Measurements from ENCODE around the gene LAMC1.
"Not testable (repeated sequence)": the region's sequence is repeated elsewhere in the genome, so short reads cannot be mapped to it uniquely, and the experiment has no call there.

The LAMC1 gene

DNA sequence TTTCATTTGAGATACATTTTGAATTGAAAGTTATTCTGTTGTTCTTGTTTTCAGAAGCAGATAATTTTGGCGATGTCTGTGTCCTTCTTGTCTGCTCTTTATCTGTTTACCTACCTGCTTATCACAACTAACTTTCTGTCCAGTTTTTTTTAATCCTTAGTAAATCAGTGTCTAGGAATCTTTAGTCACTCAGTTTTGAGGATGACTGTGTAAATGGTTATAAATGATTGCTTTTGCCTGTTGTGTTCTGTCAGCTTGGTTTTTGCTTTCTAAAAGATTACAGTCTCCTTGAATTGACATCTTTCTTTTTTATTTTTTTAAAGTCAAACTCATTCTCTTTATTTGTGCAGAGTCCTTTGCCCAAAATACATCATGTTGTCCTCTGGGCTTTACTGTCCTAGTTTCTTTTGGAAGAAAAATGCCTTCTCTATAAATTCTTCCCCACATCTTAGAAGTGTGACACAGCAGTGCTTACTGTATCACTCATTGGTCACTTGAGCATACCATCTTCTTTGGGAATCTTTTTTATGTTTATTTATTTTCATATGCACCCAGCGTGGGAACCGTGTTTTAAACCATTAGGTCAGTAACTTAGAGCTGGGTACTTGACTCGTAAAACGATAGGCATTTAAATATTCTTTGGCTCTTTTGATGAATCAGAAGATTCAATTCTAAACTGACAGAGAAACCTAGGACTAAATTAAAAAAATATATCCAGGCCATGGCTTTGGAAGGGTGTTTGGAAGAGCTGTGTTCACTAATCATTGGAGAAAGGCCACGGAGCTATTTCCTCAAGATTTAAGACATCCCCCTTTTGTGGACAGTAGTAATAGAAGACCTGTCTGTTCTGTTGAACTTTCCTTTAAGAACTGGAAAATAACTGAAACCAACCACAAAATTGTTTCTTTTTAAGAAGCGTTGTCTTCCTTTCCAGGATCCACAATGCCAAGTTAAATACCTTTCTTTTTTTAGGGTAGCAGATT lies 20.9 kb downstream of the LAMC1 start:
- no peak for DNase-seq

GRCh38 chr1:183044893-183045649 lies 21.9 kb downstream of the LAMC1 start:
- no peak for DNase-seq

DNA sequence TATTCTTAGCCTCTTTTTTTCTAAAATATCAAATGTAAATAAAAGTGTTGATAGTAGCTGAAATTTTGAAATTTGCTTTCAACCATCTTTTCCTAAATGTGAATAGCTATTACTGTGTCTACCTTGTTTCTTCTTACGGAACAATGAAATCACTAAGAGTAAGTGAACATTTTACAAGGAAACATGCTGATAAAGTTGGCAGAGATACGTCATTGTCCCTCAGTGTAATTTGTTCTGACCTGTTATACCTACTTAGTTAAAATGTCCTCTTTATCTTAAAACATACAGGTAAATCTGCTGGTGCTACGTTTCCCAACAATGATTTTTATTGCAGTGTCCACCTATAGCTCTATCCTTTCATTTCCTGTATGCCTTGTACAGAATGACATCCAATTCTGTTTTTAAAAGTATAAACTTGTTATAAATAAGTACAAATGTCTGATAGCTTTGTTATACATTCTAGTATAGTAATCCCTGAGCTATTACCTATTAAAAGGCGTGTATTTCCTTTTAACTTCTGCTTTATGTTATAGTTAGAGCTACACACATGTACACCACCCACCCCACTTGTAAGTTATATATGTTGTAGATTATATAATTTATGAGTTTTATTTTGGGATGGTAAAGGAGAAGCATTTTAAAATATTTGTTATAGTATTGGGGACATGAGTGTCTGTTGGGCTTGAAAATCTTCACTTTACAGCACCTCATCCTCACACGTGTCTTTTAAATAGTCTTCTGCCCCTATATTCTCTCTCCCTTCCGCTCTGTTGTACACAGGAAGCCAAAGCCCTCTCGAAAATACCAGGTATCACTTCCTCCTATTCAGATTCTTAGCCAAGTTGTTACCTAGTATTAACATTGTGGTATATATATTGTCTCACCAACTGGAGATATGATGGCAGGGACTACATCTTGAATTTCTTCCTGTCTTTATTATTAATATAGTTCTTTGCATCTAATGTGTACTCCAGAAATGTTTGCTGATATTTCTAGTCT lies 25.2 kb downstream of the LAMC1 start:
- no peak for DNase-seq

GRCh38 chr1:183051546-183051945 lies 28.3 kb downstream of the LAMC1 start:
- DNase-seq: no peak

DNA sequence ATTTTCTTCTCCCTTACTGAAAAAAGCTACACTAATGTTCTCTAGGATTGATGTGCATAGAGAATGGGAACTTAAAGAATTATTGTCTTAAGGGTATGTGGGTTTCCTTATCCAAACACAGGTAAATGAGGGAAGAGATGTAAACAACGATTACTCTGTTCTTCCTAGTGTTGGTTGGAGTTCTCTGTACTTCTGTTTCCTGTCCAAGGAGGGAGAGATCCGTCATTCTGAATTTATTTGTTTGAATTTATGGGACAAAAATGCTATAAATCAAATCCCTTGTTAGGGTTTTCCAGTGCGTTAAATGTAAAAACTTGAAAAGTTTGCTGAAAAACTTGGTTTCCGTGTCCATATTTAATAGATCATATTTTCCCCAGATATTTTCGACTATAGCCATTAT lies 29.6 kb downstream of the LAMC1 start:
- no peak for DNase-seq

- DNase-seq: no peak
Observed at GRCh38 chr1:183058851-183059502, 35.8 kb downstream of the LAMC1 start.

DNA sequence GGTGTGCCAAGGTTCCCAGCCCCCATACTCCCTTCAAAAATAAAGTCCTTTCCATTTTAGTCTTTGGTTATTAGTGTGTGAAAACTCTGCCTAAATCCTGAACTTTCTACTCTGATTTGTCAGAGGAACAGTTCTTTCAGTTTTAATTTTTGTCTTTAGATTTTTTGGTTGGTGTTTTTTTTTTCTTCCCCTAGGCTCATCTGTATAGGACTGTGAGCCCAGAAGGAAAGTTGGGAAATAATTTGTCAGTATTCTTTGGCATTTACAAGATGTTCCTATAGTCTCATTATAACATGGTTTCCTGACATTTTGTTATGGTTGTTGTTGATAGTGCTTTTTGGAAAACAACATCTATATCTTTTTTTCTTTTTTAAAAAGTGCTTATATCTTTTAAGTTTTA lies 38.0 kb downstream of the LAMC1 start:
- no peak for DNase-seq

GRCh38 chr1:183063349-183063748 lies 40.1 kb downstream of the LAMC1 start:
- DNase-seq: no peak

GRCh38 chr1:183065168-183065706 lies 42.0 kb downstream of the LAMC1 start:
- no peak for DNase-seq

- DNase-seq: not testable (repeated sequence)
Observed at GRCh38 chr1:183066432-183066831, 43.2 kb downstream of the LAMC1 start.

GRCh38 chr1:183069562-183070216 lies 46.5 kb downstream of the LAMC1 start:
- no peak for DNase-seq

- DNase-seq: no peak
Observed at GRCh38 chr1:183070234-183070922, 47.2 kb downstream of the LAMC1 start.

- no peak for DNase-seq
Observed at GRCh38 chr1:183070923-183071618, 47.9 kb downstream of the LAMC1 start.

DNA sequence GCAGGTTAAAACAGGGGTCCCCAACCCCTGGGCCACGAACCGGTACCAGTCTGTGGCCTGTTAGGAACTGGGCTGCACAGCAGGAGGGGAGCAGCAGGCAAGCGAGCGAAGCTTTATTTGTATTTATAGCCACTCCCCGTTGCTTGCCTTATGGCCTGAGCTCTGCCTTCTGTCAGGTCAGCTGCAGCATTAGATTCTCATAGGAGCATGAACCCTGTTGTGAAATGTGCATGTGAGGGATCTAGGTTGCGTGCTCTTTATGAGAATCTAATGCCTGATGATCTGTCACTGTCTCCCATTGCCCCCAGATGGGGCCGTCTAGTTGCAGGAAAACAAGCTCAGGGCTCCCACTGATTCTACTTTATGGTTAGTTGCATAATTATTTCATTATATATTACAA lies 49.4 kb downstream of the LAMC1 start:
- not testable (repeated sequence) for DNase-seq

DNA sequence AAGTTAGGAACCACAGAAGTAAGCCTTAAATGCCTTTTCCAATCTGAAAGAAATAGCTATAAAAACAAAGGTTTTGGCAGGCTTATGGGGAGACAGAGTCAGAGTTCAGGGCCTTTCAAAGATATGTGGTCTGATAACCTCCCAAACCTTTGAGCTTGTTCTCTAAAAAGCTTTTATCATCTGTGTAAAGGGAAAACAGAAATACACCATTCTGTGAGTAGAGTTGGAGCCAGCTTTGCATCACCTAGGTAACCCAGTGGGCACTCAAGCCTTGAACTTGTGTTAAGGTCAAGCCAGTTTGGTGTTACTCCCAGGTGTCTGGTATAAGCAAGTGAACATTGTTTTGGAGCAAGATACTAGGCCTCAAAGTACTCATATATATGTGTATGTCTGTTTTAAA lies 50.1 kb downstream of the LAMC1 start:
- no peak for DNase-seq

GRCh38 chr1:183074215-183074614 lies 51.0 kb downstream of the LAMC1 start:
- no peak for DNase-seq

DNA sequence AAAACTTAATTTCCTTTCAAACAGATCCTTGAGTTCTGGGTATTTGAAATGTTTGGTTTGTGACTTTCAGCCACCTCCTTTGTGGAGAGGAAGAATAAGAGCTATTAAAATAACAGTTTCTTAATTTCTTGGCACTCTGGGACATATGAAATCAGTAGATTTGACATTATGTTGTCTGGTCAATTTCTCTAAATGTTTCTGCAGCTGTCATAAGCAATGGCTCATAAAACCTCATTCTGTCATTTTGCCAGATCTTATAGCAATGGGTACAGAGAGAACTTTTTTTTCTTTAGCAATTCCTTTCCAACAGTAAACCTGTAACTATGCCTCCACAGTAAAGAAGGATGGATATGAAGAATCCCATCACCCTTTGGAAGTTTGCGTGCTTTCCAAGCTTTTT lies 52.6 kb downstream of the LAMC1 start:
- no peak for DNase-seq

GRCh38 chr1:183077097-183077496 lies 53.9 kb downstream of the LAMC1 start:
- no peak for DNase-seq

DNA sequence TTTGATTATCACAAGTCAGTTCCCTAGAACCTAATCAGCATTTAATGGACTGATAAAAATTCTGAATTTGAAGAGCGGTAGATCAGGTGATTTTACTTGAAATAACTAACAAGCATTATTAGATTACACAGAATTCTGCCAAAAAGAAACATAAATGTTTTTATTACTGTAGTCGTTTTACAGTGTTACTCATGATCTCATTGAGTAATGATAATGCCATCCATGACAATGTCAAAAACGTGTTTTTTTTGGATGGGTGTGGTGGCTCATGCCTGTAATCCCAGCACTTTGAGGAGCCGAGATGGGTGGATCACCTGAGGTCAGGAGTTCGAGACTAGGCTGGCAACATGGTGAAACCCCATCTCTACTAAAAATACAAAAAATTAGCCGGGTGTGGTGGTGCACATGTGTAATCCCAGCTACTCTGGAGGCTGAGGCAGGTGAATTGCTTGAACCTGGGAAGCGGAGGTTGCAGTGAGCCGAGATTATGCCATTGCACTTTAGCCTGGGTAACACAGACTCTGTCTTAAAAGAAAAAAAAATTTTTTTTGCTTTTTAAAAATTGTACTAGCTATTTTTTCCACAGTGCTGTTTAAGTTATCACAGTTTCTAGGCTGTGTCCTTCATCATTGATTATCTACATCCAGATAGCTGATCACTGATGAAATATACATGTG lies 56.6 kb downstream of the LAMC1 start:
- no peak for DNase-seq
